Loucy (cell line): ENCODE measurements around the gene FMNL2.

Source experiments
- EZH2phosphoT487 ChIP-seq: fragments of 200-600 bp; IDR thresholded peaks from 2 replicates; pipeline ENCODE4 v1.6.1; 2018; ENCODE audit warnings: antibody characterized with exemption, mild to moderate bottlenecking, moderate library complexity, borderline replicate concordance
- TF ChIP-seq, protein P1 (sequence below): fragments of 200-600 bp; sonication (generic); conservative IDR thresholded peaks from 2 replicates; pipeline ENCODE4 v1.5.1; 2014; ENCODE audit warnings: mild to moderate bottlenecking, antibody characterized with exemption, low read length

- TF ChIP-seq, protein P1, sequence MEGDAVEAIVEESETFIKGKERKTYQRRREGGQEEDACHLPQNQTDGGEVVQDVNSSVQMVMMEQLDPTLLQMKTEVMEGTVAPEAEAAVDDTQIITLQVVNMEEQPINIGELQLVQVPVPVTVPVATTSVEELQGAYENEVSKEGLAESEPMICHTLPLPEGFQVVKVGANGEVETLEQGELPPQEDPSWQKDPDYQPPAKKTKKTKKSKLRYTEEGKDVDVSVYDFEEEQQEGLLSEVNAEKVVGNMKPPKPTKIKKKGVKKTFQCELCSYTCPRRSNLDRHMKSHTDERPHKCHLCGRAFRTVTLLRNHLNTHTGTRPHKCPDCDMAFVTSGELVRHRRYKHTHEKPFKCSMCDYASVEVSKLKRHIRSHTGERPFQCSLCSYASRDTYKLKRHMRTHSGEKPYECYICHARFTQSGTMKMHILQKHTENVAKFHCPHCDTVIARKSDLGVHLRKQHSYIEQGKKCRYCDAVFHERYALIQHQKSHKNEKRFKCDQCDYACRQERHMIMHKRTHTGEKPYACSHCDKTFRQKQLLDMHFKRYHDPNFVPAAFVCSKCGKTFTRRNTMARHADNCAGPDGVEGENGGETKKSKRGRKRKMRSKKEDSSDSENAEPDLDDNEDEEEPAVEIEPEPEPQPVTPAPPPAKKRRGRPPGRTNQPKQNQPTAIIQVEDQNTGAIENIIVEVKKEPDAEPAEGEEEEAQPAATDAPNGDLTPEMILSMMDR, result no peak
- no peak for TF ChIP-seq EZH2phosphoT487
Measured at GRCh38 chr2:152544638-152545037, 209.7 kb downstream of the FMNL2 start.
